ENCODE results near the gene LTF. TPM values are rescaled to one million over a fixed set of nuclear protein-coding genes. Genes with fewer than 3 reads are reported as not detected.
A peak's percentile ranks its signal among the peaks of the same experiment; 100 is the strongest.

LTF gene
- total RNA-seq, 1 donor from 2014 or later = 0.53 TPM

- DNase-seq (ENCODE audit: low spot score, unreplicated experiment) = no peak
- no peak for TF ChIP-seq CTCF (IDR thresholded peaks at IDR 0.05; ENCODE audit: unreplicated experiment)
- Mint-ChIP-seq H3K36me3 (ENCODE audit: insufficient read depth) (peaks cover 1% of the 10 kb centered on the region), H3K27me3 (peaks cover 3% of the 10 kb centered on the region), H3K9me3 (ENCODE audit: low read depth) (no peaks in the 10 kb centered on the region), H3K27ac (no peak overlapping the region), H3K4me3 (ENCODE audit: low read depth) (no peak overlapping the region), H3K4me1 (ENCODE audit: low read depth) (peaks cover 26% of the 10 kb centered on the region)
These were observed 25.2 kb upstream of the LTF start for GRCh38 chr3:46489875-46490274.

- no peak for TF ChIP-seq CTCF (IDR thresholded peaks at IDR 0.05; ENCODE audit: unreplicated experiment)
- no peaks in the 10 kb centered on the region for H3K9me3 Mint-ChIP-seq (ENCODE audit: low read depth)
These were observed 24.7 kb upstream of the LTF start for GRCh38 chr3:46489381-46489780.

GRCh38 chr3:46488735-46489361 is 24.1 kb upstream of the LTF start:
- DNase-seq (ENCODE audit: low spot score, unreplicated experiment) = peak; percentile 92
- H3K4me1 Mint-ChIP-seq (ENCODE audit: low read depth) = peaks cover 28% of the 10 kb centered on the region
- H3K36me3 Mint-ChIP-seq (ENCODE audit: insufficient read depth) = peaks cover 1% of the 10 kb centered on the region
- H3K4me3 Mint-ChIP-seq (ENCODE audit: low read depth) = no peak overlapping the region
- H3K27me3 Mint-ChIP-seq = peaks cover 3% of the 10 kb centered on the region
- peak overlapping the region; percentile 3 for H3K27ac Mint-ChIP-seq
- H3K9me3 Mint-ChIP-seq (ENCODE audit: low read depth) = no peaks in the 10 kb centered on the region
- TF ChIP-seq CTCF (IDR thresholded peaks at IDR 0.05; ENCODE audit: unreplicated experiment) = peak; percentile 99

More at GRCh38 chr3:46489381-46489780, 24.7 kb upstream of the LTF start:
- H3K27me3 Mint-ChIP-seq = peaks cover 3% of the 10 kb centered on the region
- no peak overlapping the region for H3K4me3 Mint-ChIP-seq (ENCODE audit: low read depth)
- H3K27ac Mint-ChIP-seq = no peak overlapping the region
- no peak for DNase-seq (ENCODE audit: low spot score, unreplicated experiment)
- peaks cover 1% of the 10 kb centered on the region for H3K36me3 Mint-ChIP-seq (ENCODE audit: insufficient read depth)
- H3K4me1 Mint-ChIP-seq (ENCODE audit: low read depth) = peaks cover 28% of the 10 kb centered on the region

- peaks cover 29% of the 10 kb centered on the region for H3K4me1 Mint-ChIP-seq (ENCODE audit: low read depth)
- DNase-seq (ENCODE audit: low spot score, unreplicated experiment) = no peak
- no peak for TF ChIP-seq CTCF (IDR thresholded peaks at IDR 0.05; ENCODE audit: unreplicated experiment)
- H3K36me3 Mint-ChIP-seq (ENCODE audit: insufficient read depth) = no peaks in the 10 kb centered on the region
- H3K27ac Mint-ChIP-seq = peak overlapping the region; percentile 93
- H3K9me3 Mint-ChIP-seq (ENCODE audit: low read depth) = no peaks in the 10 kb centered on the region
- H3K27me3 Mint-ChIP-seq = no peaks in the 10 kb centered on the region
- no peak overlapping the region for H3K4me3 Mint-ChIP-seq (ENCODE audit: low read depth)
These were observed 21.1 kb upstream of the LTF start for GRCh38 chr3:46485779-46486175.

- Mint-ChIP-seq H3K27me3 (no peaks in the 10 kb centered on the region), H3K4me3 (ENCODE audit: low read depth) (no peak overlapping the region), H3K27ac (peak overlapping the region; percentile 93), H3K9me3 (ENCODE audit: low read depth) (no peaks in the 10 kb centered on the region), H3K36me3 (ENCODE audit: insufficient read depth) (no peaks in the 10 kb centered on the region), H3K4me1 (ENCODE audit: low read depth) (peaks cover 29% of the 10 kb centered on the region)
- TF ChIP-seq CTCF (IDR thresholded peaks at IDR 0.05; ENCODE audit: unreplicated experiment) = no peak
- DNase-seq (ENCODE audit: low spot score, unreplicated experiment) = peak; percentile 56
These were observed 20.4 kb upstream of the LTF start for GRCh38 chr3:46484911-46485778.
